HepG2 (cell line): ENCODE measurements around the gene HYOU1. TPM values are rescaled to one million over a fixed set of nuclear protein-coding genes. Genes with fewer than 3 reads are reported as not detected.

ENCODE experiments used
- ATAC-seq: fragments of 200-7000 bp; cut with Tn5 transposase; 3 replicates; pipeline ENCODE4 v1.9.1; 2020; ENCODE audit warnings: mild to moderate bottlenecking, moderate library complexity
- BruUV-seq: library from RNA; stranded (reverse); fragments of 400-500 nt; replicated peaks from 2 replicates; lab custom pipeline; 2021; lab: Mats Ljungman, UMichigan
- CTCF ChIA-PET: fragments of 300-600 bp; formaldehyde crosslinking; extraction: SDS; loops from one replicate; lab custom pipeline; 2021; ENCODE audit warnings: low total read pairs, inconsistent platforms, low intra/inter-chr PET ratio; lab: Yijun Ruan, JAX
- POLR2A ChIA-PET: fragments of 350-600 bp; sonication (Branson Sonifier 250); formaldehyde crosslinking; loops from one replicate; lab custom pipeline; 2020; ENCODE audit warnings: antibody characterized with exemption, inconsistent platforms; lab: Yijun Ruan, JAX
- DNase-seq: peaks from one replicate; pipeline ENCODE4 v3.0.0-alpha.2; 2015; ENCODE audit warnings: low spot score
- FAIRE-seq: peaks from 3 replicates; lab custom pipeline; 2011; peaks lifted over from hg19 to GRCh38; lab: Jason Lieb, UNC
- H2AFZ ChIP-seq: one replicate; pipeline ENCODE4 v1.6.1; 2011; ENCODE audit warnings: low read length, inconsistent platforms
- H3K27ac ChIP-seq: fragments of 300-600 bp; 3 replicates; pipeline ENCODE4 v1.8.0; 2011; ENCODE audit warnings: mixed run types, mild to moderate bottlenecking, mixed read lengths, low read length, inconsistent platforms; ENCODE audit not compliant: insufficient read depth; ENCODE audit errors: extremely low read length
- H3K27me3 ChIP-seq, 2 experiments: fragments of 200-600 bp in 1 of 2; 2 replicates in 1 of 2; 3 replicates in 1 of 2; pipeline versions ENCODE4 v1.6.0 to v1.8.0; 2011; ENCODE audit warnings: low read length in 2 of 2, mild to moderate bottlenecking in 2 of 2, moderate library complexity in 2 of 2, inconsistent platforms in 1 of 2; ENCODE audit not compliant: insufficient read depth in 2 of 2, control insufficient read depth in 1 of 2
- H3K36me3 ChIP-seq, 2 experiments: fragments of 200-600 bp in 1 of 2; replicated peaks in 1 of 2; 2 replicates in 1 of 2; 3 replicates in 1 of 2; pipeline versions ENCODE4 v1.5.1 to v1.8.0; 2011; ENCODE audit warnings: low read length in 2 of 2, inconsistent platforms in 1 of 2; ENCODE audit not compliant: insufficient read depth in 2 of 2, control insufficient read depth in 1 of 2
- H3K4me1 ChIP-seq: 2 replicates; pipeline ENCODE4 v1.5.1; 2012; ENCODE audit warnings: low read length, inconsistent platforms; ENCODE audit not compliant: insufficient read depth
- H3K4me2 ChIP-seq: 2 replicates; pipeline ENCODE4 v1.6.0; 2011; ENCODE audit warnings: low read depth, low read length, inconsistent platforms
- H3K4me3 ChIP-seq, 3 experiments: fragments of 200-600 bp in 1 of 3; sonication (generic), shearing (Covaris generic) in 1 of 3; replicated peaks in 1 of 3; 2 replicates each; pipeline ENCODE4 v1.5.1; 2011 to 2016; ENCODE audit warnings: low read length in 3 of 3, inconsistent platforms in 2 of 3, low read depth in 2 of 3, mild to moderate bottlenecking in 2 of 3, control low read depth in 1 of 3, mixed read lengths in 1 of 3; ENCODE audit not compliant: insufficient read depth in 1 of 3
- H3K79me2 ChIP-seq: one replicate; pipeline ENCODE4 v1.6.1; 2011; ENCODE audit warnings: low read length, inconsistent platforms; ENCODE audit not compliant: insufficient read depth
- H3K9ac ChIP-seq: 2 replicates; pipeline ENCODE4 v1.6.0; 2011; ENCODE audit warnings: mild to moderate bottlenecking, low read depth, low read length, inconsistent platforms; ENCODE audit not compliant: insufficient read depth
- H3K9me3 ChIP-seq: 2 replicates; pipeline ENCODE4 v1.5.1; 2012; ENCODE audit warnings: mild to moderate bottlenecking, low read length
- H4K20me1 ChIP-seq: 2 replicates; pipeline ENCODE4 v1.6.0; 2011; ENCODE audit warnings: inconsistent platforms, mild to moderate bottlenecking, low read length, moderate library complexity; ENCODE audit not compliant: insufficient read depth
- RBFOX2 ChIP-seq: fragments of 200-400 bp; formaldehyde crosslinking; IDR thresholded peaks from 2 replicates; pipeline ENCODE4 v1.6.1; 2017; ENCODE audit warnings: low read depth, mild to moderate bottlenecking, low read length
- RNF2 ChIP-seq: fragments of 450-650 bp; conservative IDR thresholded peaks from 2 replicates; pipeline ENCODE4 v1.6.1; 2016; ENCODE audit warnings: low read depth
- ZNF746 ChIP-seq: sonication (generic); formaldehyde crosslinking; IDR thresholded peaks from 2 replicates; pipeline ENCODE4 v1.8.0; 2022; ENCODE audit warnings: mild to moderate bottlenecking, missing genetic modification reagents
- WGBS: methylation state at CpG from one replicate; pipeline ENCODE4 v1.1.6; 2017; ENCODE audit warnings: low lambda C conversion rate; 5-methylcytosine and 5-hydroxymethylcytosine counted together
- in situ Hi-C: cut with HindIII; loops from 2 replicates; pipeline ENCODE4 v1.10.0; 2017; ENCODE audit warnings: low pct_unique_long_range_greater_than_20kb; ENCODE audit not compliant: extremely low pct_ligation_motif_present
- intact Hi-C: fragments of 100-400 bp; cut with micrococcal nuclease; formaldehyde crosslinking; loops from one replicate; pipeline ENCODE4 v1.10.0; 2022; ENCODE audit not compliant: unreplicated experiment
- polyA plus RNA-seq, 8 experiments: library from polyadenylated mRNA; depleted of rRNA in 3 of 8; stranded (reverse) in 7 of 8; unstranded in 1 of 8; fragments of >200 nt; fragmentation: Illumina TruSeq in 4 of 8; extraction: Trizol in 4 of 8; gene quantifications; 2 replicates each; pipeline versions ENCODE4 v1.2.1 to v1.2.3, GENCODE V29; 2011 to 2016; ENCODE audit warnings: low read depth in 4 of 8, missing spikeins in 1 of 8, mixed read lengths in 1 of 8; ENCODE audit not compliant: insufficient read depth in 1 of 8
- total RNA-seq, 5 experiments: library from RNA; depleted of rRNA; stranded (reverse); fragments of >200 nt; fragmentation: Illumina TruSeq; extraction: Trizol; gene quantifications; 2 replicates each; pipeline ENCODE4 v1.2.3, GENCODE V29; 2016; ENCODE audit warnings: low read depth in 1 of 5

The HYOU1 gene
- total and polyA plus RNA-seq, 2 of the 13 experiments (the other 11 are each of a cell fraction or from before 2014, with no cell fraction given), result 127 to 155 TPM

GRCh38 chr11:119047205-119047604 lies 9.8 kb downstream of the HYOU1 start:
- DNase-seq (no peak), ATAC-seq (no peak), FAIRE-seq (no peak)
- CTCF ChIA-PET, result no interaction called here
- Histone ChIP-seq H3K27me3 (no peaks in the 10 kb centered on the region; a peak in 1 of 5 replicates), H3K4me3 (no peak overlapping the region), H3K4me1 (peaks cover 3% of the 10 kb centered on the region; the same call in 1 of the 2 replicates), H3K9ac (no peak overlapping the region), H3K27ac (no peak overlapping the region), H4K20me1 (peaks cover 3% of the 10 kb centered on the region; the same call in 1 of the 2 replicates), H3K36me3 (peaks cover 44 to 54% of the 10 kb centered on the region in 2 experiments), H3K79me2 (no peaks in the 10 kb centered on the region), H3K4me2 (no peak overlapping the region), H3K9me3 (no peaks in the 10 kb centered on the region), H2AFZ (no peak overlapping the region)
- no TSS peak for BruUV-seq
- 98% methylated on average over 6 of the region's 6 CpGs for WGBS
- intact Hi-C loops (no loop called here), in situ Hi-C loops (no loop called here)
- POLR2A ChIA-PET, result interaction anchor here (0.6 to 1.3 kb wide), 3 partner anchors 9 to 38 kb away, joined by 3 read pairs; partner anchors contain the start of genes HMBS and TRAPPC4
- TF ChIP-seq RNF2, result no peak

GRCh38 chr11:119046489-119046888 lies 10.5 kb downstream of the HYOU1 start:
- intact Hi-C loops (no loop called here), in situ Hi-C loops (no loop called here)
- FAIRE-seq, result no peak
- peaks cover 9% of the 10 kb centered on the region; the same call in 1 of the 2 replicates for H3K4me1 ChIP-seq
- H3K36me3 ChIP-seq, result peaks cover 39 to 47% of the 10 kb centered on the region in 2 experiments
- POLR2A ChIA-PET, result interaction anchor here (0.9 kb wide), 1 partner anchor 10 kb away, joined by 3 read pairs; no protein-coding TSS in a partner anchor
- H3K4me2 ChIP-seq, result no peak overlapping the region
- DNase-seq, result no peak
- no peak overlapping the region for H2AFZ ChIP-seq
- no peak for TF ChIP-seq ZNF746 (CRISPR knock-in tag)
- 0 out of 2 replicates have a peak, but pooled peaks have one; percentile 18 for TF ChIP-seq RBFOX2
- no peak overlapping the region for H3K27ac ChIP-seq
- no peak for ATAC-seq
- CTCF ChIA-PET, result no interaction called here
- H3K4me3 ChIP-seq, result no peak overlapping the region
- no peaks in the 10 kb centered on the region; a peak in 1 of 5 replicates for H3K27me3 ChIP-seq
- no CpG with 5 or more reads among the region's 6 CpGs for WGBS
- no peak overlapping the region for H3K9ac ChIP-seq
- no peaks in the 10 kb centered on the region for H3K9me3 ChIP-seq
- H4K20me1 ChIP-seq, result peaks cover 3% of the 10 kb centered on the region; the same call in 1 of the 2 replicates
- no TSS peak for BruUV-seq
- no peaks in the 10 kb centered on the region for H3K79me2 ChIP-seq
